ENCODE measurements around the gene CTTNBP2NL.

Gene CTTNBP2NL, protein sequence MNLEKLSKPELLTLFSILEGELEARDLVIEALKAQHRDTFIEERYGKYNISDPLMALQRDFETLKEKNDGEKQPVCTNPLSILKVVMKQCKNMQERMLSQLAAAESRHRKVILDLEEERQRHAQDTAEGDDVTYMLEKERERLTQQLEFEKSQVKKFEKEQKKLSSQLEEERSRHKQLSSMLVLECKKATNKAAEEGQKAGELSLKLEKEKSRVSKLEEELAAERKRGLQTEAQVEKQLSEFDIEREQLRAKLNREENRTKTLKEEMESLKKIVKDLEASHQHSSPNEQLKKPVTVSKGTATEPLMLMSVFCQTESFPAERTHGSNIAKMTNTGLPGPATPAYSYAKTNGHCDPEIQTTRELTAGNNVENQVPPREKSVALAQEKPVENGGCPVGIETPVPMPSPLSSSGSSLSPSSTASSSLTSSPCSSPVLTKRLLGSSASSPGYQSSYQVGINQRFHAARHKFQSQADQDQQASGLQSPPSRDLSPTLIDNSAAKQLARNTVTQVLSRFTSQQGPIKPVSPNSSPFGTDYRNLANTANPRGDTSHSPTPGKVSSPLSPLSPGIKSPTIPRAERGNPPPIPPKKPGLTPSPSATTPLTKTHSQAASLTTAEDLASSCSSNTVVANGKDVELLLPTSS

DNA sequence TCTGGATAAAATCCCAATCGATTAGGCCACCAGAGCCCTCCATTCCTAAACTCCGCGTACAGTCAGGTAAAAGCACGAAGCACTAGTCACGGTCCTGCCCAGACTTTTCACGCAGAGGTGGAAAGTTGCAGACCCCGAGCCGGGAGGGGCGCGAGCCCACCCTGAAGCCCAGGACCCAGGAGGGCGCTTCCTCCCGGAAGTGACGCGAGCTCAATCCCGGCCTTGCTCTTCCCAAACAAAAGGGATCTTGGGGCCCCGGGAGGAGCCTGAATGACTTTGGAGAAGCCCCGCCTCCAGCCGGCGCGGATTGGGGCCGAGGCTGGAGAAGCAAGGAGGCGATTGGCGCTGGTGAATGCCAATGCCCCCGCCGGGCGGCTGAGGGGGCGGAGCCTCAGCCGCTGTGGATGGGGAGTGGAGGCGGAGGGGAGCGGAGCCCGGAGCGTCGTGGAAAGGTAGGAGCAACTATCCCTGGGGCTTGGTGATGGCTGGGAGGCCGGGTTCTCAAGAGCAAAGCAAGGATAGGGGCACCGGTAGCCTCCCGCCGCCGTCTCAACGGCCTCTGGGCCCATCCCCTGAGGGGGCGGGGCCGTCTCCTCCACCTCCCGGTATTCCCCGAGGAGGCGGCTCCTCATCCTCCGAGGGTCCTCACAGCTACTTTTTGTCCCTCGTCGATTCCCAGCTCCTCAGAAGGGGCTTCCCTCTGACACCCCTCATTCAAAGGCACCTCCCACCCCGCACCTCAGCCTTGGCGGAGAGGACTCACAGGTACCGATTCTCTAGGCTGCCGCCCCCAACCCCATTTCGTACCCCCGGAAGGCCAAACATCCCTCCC lies at the start of gene CTTNBP2NL:
TSS of gene CTTNBP2NL (plus strand) at position 394 of the 832 bp plus-strand sequence. CDS start 19,952 bp downstream, outside the sequence.
- H3K4me3 ChIP-seq (ENCODE audit: low read depth, low read length): peak within 1 kb of the TSS; percentile 96
- TF ChIP-seq, protein P1, sequence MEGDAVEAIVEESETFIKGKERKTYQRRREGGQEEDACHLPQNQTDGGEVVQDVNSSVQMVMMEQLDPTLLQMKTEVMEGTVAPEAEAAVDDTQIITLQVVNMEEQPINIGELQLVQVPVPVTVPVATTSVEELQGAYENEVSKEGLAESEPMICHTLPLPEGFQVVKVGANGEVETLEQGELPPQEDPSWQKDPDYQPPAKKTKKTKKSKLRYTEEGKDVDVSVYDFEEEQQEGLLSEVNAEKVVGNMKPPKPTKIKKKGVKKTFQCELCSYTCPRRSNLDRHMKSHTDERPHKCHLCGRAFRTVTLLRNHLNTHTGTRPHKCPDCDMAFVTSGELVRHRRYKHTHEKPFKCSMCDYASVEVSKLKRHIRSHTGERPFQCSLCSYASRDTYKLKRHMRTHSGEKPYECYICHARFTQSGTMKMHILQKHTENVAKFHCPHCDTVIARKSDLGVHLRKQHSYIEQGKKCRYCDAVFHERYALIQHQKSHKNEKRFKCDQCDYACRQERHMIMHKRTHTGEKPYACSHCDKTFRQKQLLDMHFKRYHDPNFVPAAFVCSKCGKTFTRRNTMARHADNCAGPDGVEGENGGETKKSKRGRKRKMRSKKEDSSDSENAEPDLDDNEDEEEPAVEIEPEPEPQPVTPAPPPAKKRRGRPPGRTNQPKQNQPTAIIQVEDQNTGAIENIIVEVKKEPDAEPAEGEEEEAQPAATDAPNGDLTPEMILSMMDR (IDR thresholded peaks at IDR 0.05; ENCODE audit: low read depth, low read length): no peak

DNA sequence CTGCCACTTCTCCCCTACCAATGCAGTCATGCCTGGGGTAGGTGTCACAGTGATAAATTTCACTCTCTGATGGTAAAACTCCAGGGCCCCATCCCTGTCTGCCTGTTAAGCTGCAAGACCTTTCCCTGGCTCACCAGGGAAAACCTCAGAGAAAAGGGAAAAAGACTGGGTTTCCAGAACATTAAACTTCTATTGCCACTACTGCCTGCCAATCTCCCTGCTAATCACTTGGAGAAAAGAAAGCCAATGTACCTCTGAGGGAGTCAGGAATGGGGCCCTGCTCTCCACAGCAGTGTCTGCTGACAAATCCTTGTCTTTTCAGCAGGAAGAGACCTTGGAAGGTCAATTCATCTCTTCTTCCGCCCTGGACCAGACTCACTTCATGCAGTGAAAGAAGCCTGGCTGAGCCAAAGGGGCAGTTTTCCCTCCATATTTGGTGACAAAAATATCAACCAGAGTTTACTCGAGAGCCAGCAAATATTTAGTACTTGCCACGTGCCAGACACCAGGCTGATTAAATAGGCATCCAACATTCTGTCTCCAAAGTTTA lies 49.1 kb upstream of the CTTNBP2NL start:
- H3K4me3 ChIP-seq (ENCODE audit: low read depth, low read length): no peak overlapping the region
- TF ChIP-seq, protein P1 (IDR thresholded peaks at IDR 0.05; ENCODE audit: low read depth, low read length): no peak

DNA sequence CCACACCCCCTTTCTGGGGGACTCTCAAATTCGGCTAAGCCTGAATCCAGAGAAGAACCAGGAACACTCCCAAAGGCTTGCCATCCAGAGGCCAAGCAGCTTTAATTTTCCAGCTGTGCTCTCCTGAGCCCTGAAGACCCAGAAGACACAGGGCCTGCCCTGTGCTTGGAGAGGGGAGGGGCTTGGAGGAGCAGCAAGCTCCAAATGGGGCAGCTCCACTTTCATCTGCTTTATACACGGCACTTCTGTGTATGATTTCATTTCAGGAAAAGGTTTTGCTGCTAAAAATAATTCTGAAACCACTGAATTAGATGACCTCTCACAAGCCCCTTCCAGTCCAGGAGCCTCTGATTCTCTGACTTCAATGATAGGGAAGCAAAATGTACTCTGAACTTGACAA lies 39.2 kb upstream of the CTTNBP2NL start:
- TF ChIP-seq, protein P1 (IDR thresholded peaks at IDR 0.05; ENCODE audit: low read depth, low read length): no peak
- H3K4me3 ChIP-seq (ENCODE audit: low read depth, low read length): no peak overlapping the region

DNA sequence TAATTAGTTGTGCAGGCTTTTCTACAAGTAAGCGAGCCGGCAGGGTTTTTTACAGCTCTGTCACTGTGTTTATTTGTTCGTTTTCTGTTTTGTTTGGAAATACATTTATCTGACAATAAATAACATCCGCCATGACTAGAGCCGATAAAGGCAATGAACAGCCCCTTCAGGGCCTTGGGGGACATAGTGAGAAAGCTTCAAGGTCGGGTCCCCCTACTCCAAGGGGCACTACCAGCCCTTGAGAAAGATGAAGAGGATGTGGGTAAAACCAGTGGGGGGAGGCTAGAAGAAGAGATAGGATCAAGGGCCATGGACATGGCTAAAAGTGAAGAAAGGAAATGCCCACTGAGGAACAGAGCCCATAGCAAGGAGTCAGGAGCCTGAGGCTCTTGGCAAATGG lies 38.5 kb upstream of the CTTNBP2NL start:
- TF ChIP-seq, protein P1 (IDR thresholded peaks at IDR 0.05; ENCODE audit: low read depth, low read length): no peak
- H3K4me3 ChIP-seq (ENCODE audit: low read depth, low read length): no peak overlapping the region

DNA sequence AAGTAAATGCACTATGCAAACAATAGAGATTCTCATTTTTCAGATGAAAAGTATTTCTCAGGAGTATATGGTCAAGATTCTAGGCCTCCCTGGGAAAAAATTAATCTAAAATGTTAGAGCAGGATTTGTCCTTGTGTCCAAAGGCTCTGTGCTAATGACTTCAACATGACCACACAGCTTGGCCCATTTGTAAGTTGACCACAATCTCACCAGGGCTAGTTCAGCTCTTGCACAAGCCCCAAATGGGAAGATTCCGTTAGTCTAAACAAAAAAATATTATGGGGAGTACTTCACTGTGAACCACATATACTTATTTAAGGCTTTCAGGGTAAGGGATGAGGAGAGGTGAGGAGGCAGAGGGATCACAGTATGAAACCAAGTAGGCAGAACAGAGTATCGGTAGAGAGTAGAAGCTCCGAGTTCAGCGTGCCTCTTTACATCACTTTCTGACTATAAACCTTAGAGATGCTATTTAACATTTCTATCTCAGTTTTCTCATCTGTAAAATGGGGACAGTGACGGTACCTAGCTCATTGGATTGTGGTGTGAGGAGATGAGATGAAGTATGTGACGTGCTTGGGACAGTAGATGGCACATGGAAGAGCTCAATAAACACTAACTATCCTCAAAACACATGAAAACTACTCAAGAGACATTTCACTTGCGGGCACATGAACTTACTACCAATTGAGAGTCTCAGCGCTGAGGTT lies 37.8 kb upstream of the CTTNBP2NL start:
- TF ChIP-seq, protein P1 (IDR thresholded peaks at IDR 0.05; ENCODE audit: low read depth, low read length): no peak
- H3K4me3 ChIP-seq (ENCODE audit: low read depth, low read length): no peak overlapping the region

DNA sequence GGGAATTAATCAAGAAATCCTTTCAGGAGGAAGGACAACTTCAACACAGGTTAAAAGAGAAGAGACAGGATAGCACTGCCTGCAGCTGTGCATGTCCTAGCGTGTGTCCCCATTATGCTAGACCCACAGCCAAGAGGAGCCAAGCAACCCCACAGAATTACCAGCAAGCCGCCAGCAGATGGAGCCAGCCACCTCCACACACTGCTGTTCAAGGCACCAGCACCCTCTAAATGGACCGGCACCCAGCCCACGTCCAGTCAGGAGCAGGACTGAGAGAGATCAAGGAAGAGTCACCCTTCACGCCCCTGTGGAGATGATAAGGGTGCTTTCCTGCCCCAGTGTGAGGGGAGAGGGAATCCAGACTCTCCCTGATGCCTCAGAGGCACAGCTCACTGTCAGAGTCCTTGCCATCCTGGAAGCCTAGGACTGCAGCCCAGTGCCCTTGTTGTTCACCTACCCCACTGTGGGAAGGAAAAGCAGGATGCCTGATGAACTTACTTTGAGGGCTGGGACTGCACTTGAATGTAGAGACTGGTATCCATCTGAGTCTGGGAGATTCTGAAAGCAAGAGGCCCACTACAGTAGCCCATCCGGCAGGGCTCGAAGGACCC lies 37.1 kb upstream of the CTTNBP2NL start:
- H3K4me3 ChIP-seq (ENCODE audit: low read depth, low read length): no peak overlapping the region
- TF ChIP-seq, protein P1 (IDR thresholded peaks at IDR 0.05; ENCODE audit: low read depth, low read length): peak; percentile 80
